DMS53 treated with DMSO at 0.1 percent for 48 hours (cell line): ENCODE measurements around the gene OPN1MW3.
"Not testable (repeated sequence)": the region's sequence is repeated elsewhere in the genome, so short reads cannot be mapped to it uniquely, and the experiment has no call there.

Source experiments
- DNase-seq: peaks from one replicate; lab custom pipeline; 2025; ENCODE audit not compliant: unreplicated experiment; lab: John Stamatoyannopoulos, UW

Gene OPN1MW3

GRCh38 chrX:154257282-154257681, at the start of gene OPN1MW3:
Gene OPN1MW3, plus strand, starts transcription at chrX:154257582. Its CDS starts 38 bp downstream, at chrX:154257620.
- not testable (repeated sequence) for DNase-seq

GRCh38 chrX:154209670-154210418, 47.5 kb upstream of the OPN1MW3 start:
- DNase-seq: not testable (repeated sequence)

GRCh38 chrX:154211057-154211456, 46.3 kb upstream of the OPN1MW3 start:
- DNase-seq: not testable (repeated sequence)

GRCh38 chrX:154211499-154211898, 45.9 kb upstream of the OPN1MW3 start:
- not testable (repeated sequence) for DNase-seq

- DNase-seq: not testable (repeated sequence)
Observed at GRCh38 chrX:154219456-154219855, 37.9 kb upstream of the OPN1MW3 start, which contains the start of gene OPN1MW2. Gene OPN1MW2, plus strand, starts transcription at chrX:154219756. Its CDS starts 60 bp downstream, at chrX:154219816.

DNA sequence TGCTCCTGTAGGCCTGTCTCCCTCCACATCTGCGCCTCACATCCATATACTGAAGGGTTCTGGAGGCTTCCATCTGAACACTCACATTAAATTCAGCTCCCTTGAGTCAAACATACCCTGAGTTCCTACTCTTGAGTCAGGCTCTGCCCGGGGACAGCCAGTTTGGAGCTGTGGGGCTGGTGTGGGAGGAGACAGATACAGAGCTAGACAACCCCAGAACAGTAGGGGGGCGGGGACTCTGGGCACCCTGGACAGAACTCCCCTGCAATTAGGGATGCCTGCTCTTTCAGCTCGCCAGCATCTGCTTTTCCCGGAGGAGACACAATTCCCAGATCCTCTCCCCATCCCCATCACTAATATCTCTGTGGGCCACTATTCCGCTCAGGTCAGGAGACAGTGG, 32.1 kb upstream of the OPN1MW3 start:
- DNase-seq: not testable (repeated sequence)

GRCh38 chrX:154226706-154227105, 30.7 kb upstream of the OPN1MW3 start:
- not testable (repeated sequence) for DNase-seq

- DNase-seq: not testable (repeated sequence)
Observed at GRCh38 chrX:154231443-154231842, 25.9 kb upstream of the OPN1MW3 start.

GRCh38 chrX:154233620-154234019, 23.8 kb upstream of the OPN1MW3 start:
- DNase-seq: not testable (repeated sequence)

GRCh38 chrX:154238939-154239559, 18.3 kb upstream of the OPN1MW3 start:
- DNase-seq: not testable (repeated sequence)

GRCh38 chrX:154239982-154240503, 17.3 kb upstream of the OPN1MW3 start:
- not testable (repeated sequence) for DNase-seq

GRCh38 chrX:154247377-154248045, 9.9 kb upstream of the OPN1MW3 start:
- DNase-seq: not testable (repeated sequence)

DNA sequence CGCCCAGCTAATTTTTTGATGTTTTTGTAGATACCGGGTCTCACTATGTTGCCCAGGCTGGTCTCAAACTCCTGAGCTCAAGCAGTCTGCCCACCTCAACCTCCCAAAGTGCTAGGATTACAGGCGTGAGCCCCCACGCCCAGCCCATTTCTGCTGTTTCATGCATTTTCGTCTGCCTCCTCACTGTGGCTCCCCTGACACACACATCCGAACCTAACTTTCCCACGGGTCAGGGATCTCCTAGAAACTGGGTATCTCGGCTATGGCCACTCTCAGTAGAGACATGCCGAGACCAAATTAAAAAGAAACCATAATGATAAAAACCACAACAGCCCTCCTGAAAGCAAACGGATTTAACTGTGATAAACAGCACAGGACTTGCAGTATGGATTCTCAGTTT, 9.3 kb upstream of the OPN1MW3 start:
- not testable (repeated sequence) for DNase-seq

- DNase-seq: not testable (repeated sequence)
Observed at GRCh38 chrX:154258711-154259110, 1.3 kb downstream of the OPN1MW3 start.

DNA sequence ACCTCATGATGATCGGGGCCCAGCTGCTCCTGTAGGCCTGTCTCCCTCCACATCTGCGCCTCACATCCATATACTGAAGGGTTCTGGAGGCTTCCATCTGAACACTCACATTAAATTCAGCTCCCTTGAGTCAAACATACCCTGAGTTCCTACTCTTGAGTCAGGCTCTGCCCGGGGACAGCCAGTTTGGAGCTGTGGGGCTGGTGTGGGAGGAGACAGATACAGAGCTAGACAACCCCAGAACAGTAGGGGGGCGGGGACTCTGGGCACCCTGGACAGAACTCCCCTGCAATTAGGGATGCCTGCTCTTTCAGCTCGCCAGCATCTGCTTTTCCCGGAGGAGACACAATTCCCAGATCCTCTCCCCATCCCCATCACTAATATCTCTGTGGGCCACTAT, 5.7 kb downstream of the OPN1MW3 start:
- DNase-seq: not testable (repeated sequence)

GRCh38 chrX:154269245-154269644, 11.9 kb downstream of the OPN1MW3 start:
- DNase-seq: not testable (repeated sequence)

- DNase-seq: not testable (repeated sequence)
Observed at GRCh38 chrX:154284489-154285338, 27.3 kb downstream of the OPN1MW3 start.

DNA sequence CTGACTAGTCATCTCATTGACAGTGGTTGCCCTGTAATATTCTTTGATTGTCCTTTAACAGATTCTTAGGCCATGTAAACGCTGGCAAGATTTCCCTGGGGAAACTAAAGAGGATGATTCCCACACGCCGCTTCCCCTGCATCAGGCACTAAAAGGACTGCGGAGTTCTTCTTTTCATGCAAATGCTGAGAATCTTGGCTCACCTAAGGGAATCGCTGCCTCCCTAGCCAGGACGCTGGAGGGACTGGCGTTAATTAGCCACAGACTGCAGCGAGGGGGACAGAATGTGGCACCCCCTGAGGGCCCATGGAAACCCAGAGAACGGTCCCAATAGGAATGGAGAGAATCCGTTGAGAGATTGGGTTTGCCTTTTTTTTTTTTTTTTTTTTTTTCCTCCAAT, 29.0 kb downstream of the OPN1MW3 start:
- not testable (repeated sequence) for DNase-seq

DNA sequence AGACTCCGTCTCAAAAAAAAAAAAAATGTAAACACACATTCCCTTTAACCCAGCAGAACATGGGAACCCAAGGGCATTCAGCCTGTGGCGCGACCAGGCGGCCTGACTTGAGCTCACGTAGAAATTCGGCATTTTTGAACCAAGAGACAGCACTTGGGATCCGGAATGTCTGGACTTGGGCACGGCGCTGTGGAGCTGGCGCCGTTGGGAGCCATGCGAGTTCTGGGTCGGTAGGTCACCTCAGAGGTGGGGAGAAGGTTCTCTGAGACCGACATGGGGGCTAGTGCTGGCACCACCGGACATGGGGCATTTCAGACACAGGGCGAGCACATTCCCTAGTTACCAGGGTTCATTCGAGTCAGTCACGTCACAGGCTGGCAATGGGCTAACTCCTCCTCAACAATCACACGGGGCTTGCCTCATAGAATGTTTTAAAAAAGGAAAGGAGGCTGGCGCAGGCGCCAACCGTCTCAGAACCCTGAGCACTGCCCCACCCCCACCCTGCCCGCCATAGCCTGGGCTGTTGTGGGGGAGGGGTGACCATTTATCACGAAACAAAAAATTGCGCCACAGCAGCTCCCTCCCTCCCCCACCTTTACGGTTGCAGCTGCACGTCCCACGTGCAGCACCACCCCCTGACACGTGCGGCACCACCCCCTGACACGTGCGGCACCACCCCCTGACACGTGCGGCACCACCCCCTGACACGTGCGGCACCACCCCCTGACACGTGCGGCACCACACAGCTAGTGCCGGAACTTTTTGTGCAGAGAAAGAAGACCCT, 37.6 kb downstream of the OPN1MW3 start, which contains the start of gene TEX28:
Gene TEX28, minus strand, starts transcription at position 334 of the 784 bp plus-strand sequence. CDS start 3,007 bp downstream, outside the sequence.
- DNase-seq: no peak
